GM18909 (cell line): Measurements from ENCODE around the gene RRP36.

ENCODE experiments used
- ATAC-seq: cut with Tn5 transposase; IDR thresholded peaks from one replicate; pipeline ENCODE4 v1.9.1; 2021; ENCODE audit warnings: mild to moderate bottlenecking; ENCODE audit not compliant: unreplicated experiment, poor library complexity

Gene RRP36

GRCh38 chr6:43006251-43006650 is 15.2 kb upstream of the RRP36 start:
- no peak for ATAC-seq

DNA sequence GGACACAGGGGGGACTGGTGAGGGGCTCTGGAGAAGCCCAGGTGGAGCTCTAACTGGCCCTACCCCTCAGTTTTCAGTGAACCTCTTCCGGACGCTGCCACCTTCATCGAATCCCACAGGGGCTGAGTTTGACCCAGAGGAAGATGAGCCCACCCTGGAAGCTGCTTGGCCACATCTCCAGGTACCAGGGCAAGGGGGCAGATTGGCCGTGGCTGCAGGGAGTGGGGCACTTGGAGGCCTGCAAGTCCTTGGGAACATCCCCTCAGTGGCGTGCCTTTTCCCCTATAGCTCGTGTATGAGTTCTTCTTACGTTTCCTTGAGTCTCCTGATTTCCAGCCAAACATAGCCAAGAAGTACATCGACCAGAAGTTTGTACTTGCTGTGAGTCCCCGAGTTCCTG is 14.3 kb upstream of the RRP36 start:
- no peak for ATAC-seq

GRCh38 chr6:43009124-43009523 is 12.3 kb upstream of the RRP36 start:
- ATAC-seq = no peak

DNA sequence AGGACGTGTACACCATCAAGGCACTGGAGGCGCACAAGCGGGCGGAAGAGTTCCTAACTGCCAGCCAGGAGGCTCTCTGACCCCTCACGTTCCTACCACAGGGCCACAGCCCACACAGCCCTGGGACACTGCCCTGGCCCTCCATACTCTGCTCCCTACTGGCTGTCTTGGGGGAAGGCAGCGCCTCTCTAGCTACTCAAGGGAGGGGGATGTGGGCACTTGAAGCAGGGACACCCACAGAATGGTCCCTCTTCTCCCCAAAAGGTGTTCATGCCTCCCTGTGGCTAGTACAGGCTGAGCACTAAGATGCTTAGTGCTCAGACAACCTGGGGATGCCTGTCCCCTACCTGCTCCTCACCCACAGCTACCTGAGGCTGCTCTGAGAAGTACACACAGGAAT is 10.2 kb upstream of the RRP36 start:
- no peak for ATAC-seq

DNA sequence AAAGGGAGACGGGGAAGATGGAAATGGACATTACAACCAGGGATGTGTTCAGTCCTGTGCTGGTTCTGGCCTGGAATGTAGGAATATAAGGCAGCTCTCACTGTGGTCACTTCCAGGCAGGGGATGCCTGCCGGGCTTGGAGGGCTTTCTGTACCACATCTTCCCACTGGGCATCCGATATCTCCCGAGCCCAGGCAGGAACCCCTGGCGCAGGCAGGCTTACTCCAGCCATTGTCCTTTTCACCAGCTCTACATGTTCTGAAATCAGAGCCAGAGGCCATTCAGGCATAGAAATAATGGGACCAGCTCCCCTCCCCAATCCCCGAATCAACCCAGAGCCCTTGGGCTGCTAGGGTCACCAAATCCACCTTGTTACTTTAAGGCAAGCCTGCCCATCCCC is 9.1 kb upstream of the RRP36 start:
- no peak for ATAC-seq

- ATAC-seq = peak; percentile 4
These were observed 8.2 kb upstream of the RRP36 start for GRCh38 chr6:43013097-43013842.

DNA sequence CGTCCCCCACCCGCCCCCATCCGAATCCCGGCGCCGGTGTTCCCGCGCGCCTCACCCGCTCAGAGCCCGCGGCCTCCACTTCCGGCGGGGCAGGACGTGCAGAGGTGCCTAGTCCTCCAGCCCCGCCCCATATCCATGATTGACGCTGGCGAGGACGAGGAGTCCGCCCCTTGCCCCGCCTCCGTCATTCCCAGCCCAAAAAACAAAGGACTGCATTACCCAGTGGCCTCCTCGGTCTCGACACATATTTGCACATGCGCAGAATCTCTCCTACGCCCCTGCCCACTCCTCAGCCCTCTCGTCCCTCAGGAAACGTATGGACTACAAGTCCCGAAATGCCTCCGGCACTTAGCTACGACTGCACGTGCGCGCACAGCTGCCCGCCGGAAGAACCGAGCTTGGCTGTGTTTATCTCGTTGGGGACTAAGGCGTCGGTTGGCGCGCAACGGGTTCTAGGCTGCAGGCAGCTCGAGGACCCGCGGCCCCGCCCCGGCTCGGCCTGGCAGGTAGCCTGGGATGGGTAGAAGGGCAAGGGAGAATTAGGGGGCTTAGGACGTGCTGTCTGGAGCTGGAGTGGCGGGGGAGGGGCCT is 7.5 kb upstream of the RRP36 start, which contains the start of the genes KLHDC3 and MEA1:
Gene KLHDC3, plus strand, starts transcription at position 407 of the 591 bp plus-strand sequence. CDS start 2,944 bp downstream, outside the sequence.
Gene MEA1, minus strand, starts transcription at position 104 of the 591 bp plus-strand sequence. CDS start 133 bp downstream, outside the sequence.
- peak; percentile 92 for ATAC-seq

DNA sequence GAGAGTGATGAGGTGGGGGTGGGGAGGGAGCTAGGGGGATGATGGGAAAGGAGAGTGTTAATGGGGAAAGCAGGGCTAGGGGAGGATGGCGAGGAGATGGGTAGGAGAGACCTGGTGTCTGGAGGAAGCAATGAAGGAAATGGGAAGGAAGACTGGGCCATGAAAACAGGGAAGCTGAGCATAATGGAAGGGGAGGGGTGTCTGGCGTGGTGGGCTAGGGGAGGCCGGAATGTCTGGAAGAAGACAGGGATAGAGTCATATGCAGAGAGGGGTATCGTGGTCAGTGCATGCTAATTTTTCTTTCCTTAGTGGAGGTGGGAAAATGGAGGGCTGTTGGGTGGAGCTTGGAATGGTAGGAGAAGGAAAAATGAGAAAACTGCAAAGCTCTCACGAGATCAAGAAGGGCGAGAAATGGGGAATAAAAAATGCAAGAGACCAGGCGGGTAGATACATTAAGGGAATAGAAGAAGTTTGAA is 7.0 kb upstream of the RRP36 start:
- ATAC-seq = no peak

GRCh38 chr6:43016176-43016942 is 5.1 kb upstream of the RRP36 start:
- no peak for ATAC-seq

- no peak for ATAC-seq
These were observed 4.5 kb upstream of the RRP36 start for GRCh38 chr6:43016943-43017334.

GRCh38 chr6:43019152-43019551 is 2.3 kb upstream of the RRP36 start:
- no peak for ATAC-seq

- no peak for ATAC-seq
These were observed 1.2 kb upstream of the RRP36 start for GRCh38 chr6:43020052-43020705.

- ATAC-seq = no peak
These were observed 576 bp upstream of the RRP36 start for GRCh38 chr6:43020847-43021246.

GRCh38 chr6:43024436-43024835 is 3.0 kb downstream of the RRP36 start:
- ATAC-seq = no peak

DNA sequence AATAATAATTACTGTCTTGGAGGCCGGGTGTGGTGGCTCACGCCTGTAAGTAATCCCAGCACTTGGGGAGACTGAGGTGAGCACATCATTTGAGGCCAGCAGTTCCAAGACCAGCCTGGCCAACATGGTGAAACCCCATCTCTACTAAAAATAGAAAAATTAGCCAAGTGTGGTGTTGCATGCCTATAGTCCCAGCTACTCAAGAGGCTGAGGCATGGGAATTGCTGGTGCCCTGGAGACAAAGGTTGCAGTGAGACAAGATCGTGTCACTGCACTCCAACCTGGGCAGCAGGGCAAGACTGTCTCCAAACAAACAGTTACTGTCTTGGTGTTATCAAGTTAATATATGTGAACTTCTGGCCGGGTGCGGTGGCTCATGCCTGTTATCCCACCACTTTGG is 4.9 kb downstream of the RRP36 start:
- ATAC-seq = no peak

- no peak for ATAC-seq
These were observed 7.7 kb downstream of the RRP36 start for GRCh38 chr6:43029120-43029519.

- no peak for ATAC-seq
These were observed 10.9 kb downstream of the RRP36 start for GRCh38 chr6:43032326-43032725.

- ATAC-seq = no peak
These were observed 12.2 kb downstream of the RRP36 start for GRCh38 chr6:43033496-43034189.

DNA sequence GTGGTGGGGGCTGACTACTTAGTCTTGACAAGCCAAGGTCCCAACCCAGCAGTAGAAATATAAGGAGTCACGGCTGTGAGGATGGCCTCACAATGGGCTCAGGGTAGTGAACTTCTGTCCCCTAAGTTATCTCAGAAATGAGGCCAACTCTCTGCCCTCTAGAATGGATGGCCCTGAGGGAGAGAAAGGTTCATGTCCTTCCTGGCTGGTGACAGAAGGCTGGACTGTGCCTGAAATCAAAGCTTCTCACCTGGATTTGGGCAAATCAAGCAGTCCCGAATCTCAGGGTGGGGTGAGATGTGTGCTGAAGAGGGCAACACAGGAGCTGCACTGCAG is 12.7 kb downstream of the RRP36 start:
- ATAC-seq = no peak
